Measurements from ENCODE around the gene ZNF736.

DNA sequence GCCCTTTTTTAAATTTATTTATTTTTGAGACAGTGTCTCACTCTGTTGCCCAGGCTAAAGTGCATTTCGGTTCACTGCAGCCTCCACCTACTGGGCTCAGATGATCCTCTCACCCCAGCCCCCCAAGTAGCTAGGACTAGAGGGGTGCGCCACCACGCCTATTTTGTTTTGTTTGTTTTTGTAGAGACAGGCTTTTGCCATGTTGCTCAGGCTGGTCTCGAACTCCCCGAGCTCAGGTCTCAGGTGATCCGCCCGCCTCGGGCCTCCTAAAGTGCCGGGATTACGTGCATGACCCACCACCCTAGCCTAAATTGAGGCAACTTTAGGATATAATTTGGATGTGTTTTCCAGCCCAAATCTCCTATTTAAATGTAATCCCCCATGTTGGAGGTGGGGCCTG, 805 bp downstream of the ZNF736 start:
- TF ChIP-seq YY1 (IDR thresholded peaks at IDR 0.05; ENCODE audit: extremely low read depth, insufficient replicate concordance, low read depth, low read length) (no peak), EZH2 (IDR thresholded peaks at IDR 0.05) (no peak), POLR2A (IDR thresholded peaks at IDR 0.05; ENCODE audit: borderline replicate concordance, extremely low read depth, insufficient read depth, insufficient read length) (no peak)
- TF ChIP-seq, protein P1, sequence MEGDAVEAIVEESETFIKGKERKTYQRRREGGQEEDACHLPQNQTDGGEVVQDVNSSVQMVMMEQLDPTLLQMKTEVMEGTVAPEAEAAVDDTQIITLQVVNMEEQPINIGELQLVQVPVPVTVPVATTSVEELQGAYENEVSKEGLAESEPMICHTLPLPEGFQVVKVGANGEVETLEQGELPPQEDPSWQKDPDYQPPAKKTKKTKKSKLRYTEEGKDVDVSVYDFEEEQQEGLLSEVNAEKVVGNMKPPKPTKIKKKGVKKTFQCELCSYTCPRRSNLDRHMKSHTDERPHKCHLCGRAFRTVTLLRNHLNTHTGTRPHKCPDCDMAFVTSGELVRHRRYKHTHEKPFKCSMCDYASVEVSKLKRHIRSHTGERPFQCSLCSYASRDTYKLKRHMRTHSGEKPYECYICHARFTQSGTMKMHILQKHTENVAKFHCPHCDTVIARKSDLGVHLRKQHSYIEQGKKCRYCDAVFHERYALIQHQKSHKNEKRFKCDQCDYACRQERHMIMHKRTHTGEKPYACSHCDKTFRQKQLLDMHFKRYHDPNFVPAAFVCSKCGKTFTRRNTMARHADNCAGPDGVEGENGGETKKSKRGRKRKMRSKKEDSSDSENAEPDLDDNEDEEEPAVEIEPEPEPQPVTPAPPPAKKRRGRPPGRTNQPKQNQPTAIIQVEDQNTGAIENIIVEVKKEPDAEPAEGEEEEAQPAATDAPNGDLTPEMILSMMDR (IDR thresholded peaks at IDR 0.05 in 2 of 3, conservative IDR thresholded peaks at IDR 0.05 in 1 of 3; ENCODE audit: borderline replicate concordance in 1 of 3, insufficient read depth in 1 of 3, low read depth in 2 of 3, low read length in 2 of 3): no peak
